GM19099 (cell line): ENCODE results near the gene CARD19.

ENCODE experiments used
- POLR2A ChIP-seq: IDR thresholded peaks from 3 replicates; pipeline ENCODE4 v1.6.1; 2011; ENCODE audit warnings: low read depth; ENCODE audit not compliant: insufficient read length; ENCODE audit errors: extremely low read depth

Gene CARD19

GRCh38 chr9:93136011-93136440 is 40.0 kb downstream of the CARD19 start:
- TF ChIP-seq POLR2A, result no peak

- no peak for TF ChIP-seq POLR2A
Measured at GRCh38 chr9:93137362-93137761, 41.3 kb downstream of the CARD19 start.

GRCh38 chr9:93138171-93138764 is 42.3 kb downstream of the CARD19 start:
- TF ChIP-seq POLR2A, result no peak

GRCh38 chr9:93139365-93140182 is 43.6 kb downstream of the CARD19 start:
- no peak for TF ChIP-seq POLR2A

- TF ChIP-seq POLR2A, result no peak
Measured at GRCh38 chr9:93141771-93142483, 45.9 kb downstream of the CARD19 start.

GRCh38 chr9:93143830-93144530 is 48.0 kb downstream of the CARD19 start:
- no peak for TF ChIP-seq POLR2A

- no peak for TF ChIP-seq POLR2A
Measured at GRCh38 chr9:93147632-93148031, 51.6 kb downstream of the CARD19 start.

- no peak for TF ChIP-seq POLR2A
Measured at GRCh38 chr9:93148721-93149120, 52.7 kb downstream of the CARD19 start.

GRCh38 chr9:93149361-93149760 is 53.3 kb downstream of the CARD19 start:
- no peak for TF ChIP-seq POLR2A

- no peak for TF ChIP-seq POLR2A
Measured at GRCh38 chr9:93151097-93151784, 55.2 kb downstream of the CARD19 start.

GRCh38 chr9:93154293-93154903 is 58.4 kb downstream of the CARD19 start:
- TF ChIP-seq POLR2A, result no peak

- TF ChIP-seq POLR2A, result no peak
Measured at GRCh38 chr9:93155716-93156474, 59.9 kb downstream of the CARD19 start.

- no peak for TF ChIP-seq POLR2A
Measured at GRCh38 chr9:93156475-93157008, 60.5 kb downstream of the CARD19 start.
